HL-60 (cell line): ENCODE results near the gene IL31RA.

Experiments
- GABPA ChIP-seq: IDR thresholded peaks from 2 replicates; pipeline ENCODE4 v1.6.1; 2012; ENCODE audit warnings: low read depth
- POLR2AphosphoS5 ChIP-seq: IDR thresholded peaks from 2 replicates; pipeline ENCODE4 v1.6.1; 2012; ENCODE audit warnings: low read depth
- TF ChIP-seq, protein P1 (sequence below): IDR thresholded peaks from one replicate; pipeline ENCODE4 v1.5.1; 2011; ENCODE audit warnings: low read length, control low read depth, inconsistent platforms; ENCODE audit not compliant: insufficient read depth

DNA sequence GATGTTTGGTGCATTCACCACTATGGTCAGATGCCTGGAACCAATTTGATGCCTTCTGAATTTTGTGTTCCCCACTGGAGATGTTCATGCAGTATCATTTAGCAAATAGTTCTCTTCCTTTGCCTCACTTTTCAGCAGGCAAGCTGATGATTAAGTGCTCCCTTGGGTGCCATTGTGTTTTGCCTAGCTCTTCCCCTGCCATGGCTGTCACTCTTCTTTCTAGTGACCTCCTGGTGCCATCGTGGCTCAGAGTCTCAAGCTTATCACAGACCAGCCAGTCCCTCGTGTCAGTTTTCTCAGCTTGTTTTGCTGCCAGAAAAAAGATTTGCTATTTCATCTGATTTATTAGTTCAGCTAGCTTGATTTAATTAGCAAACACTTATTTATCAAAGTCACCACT lies 41.3 kb downstream of the IL31RA start:
- TF ChIP-seq, protein P1, sequence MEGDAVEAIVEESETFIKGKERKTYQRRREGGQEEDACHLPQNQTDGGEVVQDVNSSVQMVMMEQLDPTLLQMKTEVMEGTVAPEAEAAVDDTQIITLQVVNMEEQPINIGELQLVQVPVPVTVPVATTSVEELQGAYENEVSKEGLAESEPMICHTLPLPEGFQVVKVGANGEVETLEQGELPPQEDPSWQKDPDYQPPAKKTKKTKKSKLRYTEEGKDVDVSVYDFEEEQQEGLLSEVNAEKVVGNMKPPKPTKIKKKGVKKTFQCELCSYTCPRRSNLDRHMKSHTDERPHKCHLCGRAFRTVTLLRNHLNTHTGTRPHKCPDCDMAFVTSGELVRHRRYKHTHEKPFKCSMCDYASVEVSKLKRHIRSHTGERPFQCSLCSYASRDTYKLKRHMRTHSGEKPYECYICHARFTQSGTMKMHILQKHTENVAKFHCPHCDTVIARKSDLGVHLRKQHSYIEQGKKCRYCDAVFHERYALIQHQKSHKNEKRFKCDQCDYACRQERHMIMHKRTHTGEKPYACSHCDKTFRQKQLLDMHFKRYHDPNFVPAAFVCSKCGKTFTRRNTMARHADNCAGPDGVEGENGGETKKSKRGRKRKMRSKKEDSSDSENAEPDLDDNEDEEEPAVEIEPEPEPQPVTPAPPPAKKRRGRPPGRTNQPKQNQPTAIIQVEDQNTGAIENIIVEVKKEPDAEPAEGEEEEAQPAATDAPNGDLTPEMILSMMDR: no peak
- TF ChIP-seq GABPA: no peak
- TF ChIP-seq POLR2AphosphoS5: no peak
